Mucosa of rectum (tissue), 2 donors: ENCODE results near the gene SEMA3G.

Source experiments
- H3K27ac ChIP-seq, 2 donors: one replicate each; pipeline ENCODE4 v1.7.0; 2013; ENCODE audit warnings: inconsistent platforms in 2 of 2, low read depth in 2 of 2, low read length in 2 of 2
- H3K27me3 ChIP-seq, 2 donors: one replicate each; pipeline ENCODE4 v1.7.0; 2013; ENCODE audit warnings: low read length in 2 of 2; ENCODE audit not compliant: control insufficient read depth in 2 of 2, insufficient read depth in 2 of 2
- H3K36me3 ChIP-seq, 2 donors: one replicate each; pipeline ENCODE4 v1.7.0; 2013; ENCODE audit warnings: low read length in 2 of 2; ENCODE audit not compliant: control insufficient read depth in 2 of 2, insufficient read depth in 2 of 2
- H3K4me1 ChIP-seq, 2 donors: one replicate each; pipeline ENCODE4 v1.7.0; 2013; ENCODE audit warnings: low read length in 2 of 2, mild to moderate bottlenecking in 1 of 2; ENCODE audit not compliant: control insufficient read depth in 2 of 2, insufficient read depth in 2 of 2
- H3K4me3 ChIP-seq, 2 donors: one replicate each; pipeline ENCODE4 v1.7.0; 2013; ENCODE audit warnings: low read length in 2 of 2
- H3K9ac ChIP-seq, 2 donors: one replicate each; pipeline ENCODE4 v1.7.0; 2013; ENCODE audit warnings: low read length in 2 of 2, low read depth in 1 of 2, mild to moderate bottlenecking in 1 of 2
- H3K9me3 ChIP-seq, 2 donors: one replicate each; pipeline ENCODE4 v1.7.0; 2013; ENCODE audit warnings: low read length in 2 of 2; ENCODE audit not compliant: control insufficient read depth in 2 of 2
- donor health status: healthy.
- donor health status: Normal muscosa, but diverticular disease.

The SEMA3G gene

DNA sequence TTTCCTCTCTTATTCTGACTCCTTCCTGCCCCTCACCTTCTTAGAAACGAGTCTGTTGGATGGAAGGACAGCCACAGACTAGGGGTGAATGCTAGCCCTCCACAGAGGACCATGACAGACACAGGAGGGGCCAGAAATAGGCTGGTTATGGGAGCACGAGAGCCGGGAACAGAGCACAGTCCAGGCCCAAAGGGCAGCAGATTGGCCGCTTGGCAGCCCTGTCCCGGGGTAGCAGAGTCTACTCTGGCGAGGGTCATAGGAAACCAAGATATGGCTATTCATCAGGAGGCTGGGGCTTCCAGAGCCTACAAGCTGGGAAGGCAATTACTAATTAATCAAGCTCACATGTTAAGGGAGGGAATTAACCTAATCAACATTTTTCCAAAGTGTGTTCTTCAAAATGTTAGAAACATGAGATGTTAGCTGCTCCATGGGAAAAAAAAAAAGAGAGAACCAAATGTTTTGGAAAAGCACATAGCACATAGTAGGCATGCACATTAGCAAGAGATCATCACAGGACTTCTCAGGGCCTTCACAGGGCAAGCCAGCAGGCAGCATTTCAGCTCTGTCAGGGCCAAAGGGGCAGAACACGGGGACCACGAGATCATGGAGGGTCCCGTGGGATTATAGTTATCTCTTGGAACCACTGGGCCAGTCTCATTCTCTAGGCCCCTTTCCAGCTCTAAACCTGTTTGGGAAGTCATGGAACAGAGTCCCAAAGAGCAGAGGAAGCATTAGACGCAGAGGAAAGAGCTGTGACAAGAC, 13.3 kb downstream of the SEMA3G start:
- Histone ChIP-seq H3K36me3 (no peaks in the 10 kb centered on the region), H3K9me3 (no peaks in the 10 kb centered on the region), H3K4me1 (peaks cover 5 to 8% of the 10 kb centered on the region in 2 donors), H3K9ac (no peak overlapping the region), H3K4me3 (no peak overlapping the region), H3K27ac (no peak overlapping the region), H3K27me3 (no peaks in the 10 kb centered on the region)

DNA sequence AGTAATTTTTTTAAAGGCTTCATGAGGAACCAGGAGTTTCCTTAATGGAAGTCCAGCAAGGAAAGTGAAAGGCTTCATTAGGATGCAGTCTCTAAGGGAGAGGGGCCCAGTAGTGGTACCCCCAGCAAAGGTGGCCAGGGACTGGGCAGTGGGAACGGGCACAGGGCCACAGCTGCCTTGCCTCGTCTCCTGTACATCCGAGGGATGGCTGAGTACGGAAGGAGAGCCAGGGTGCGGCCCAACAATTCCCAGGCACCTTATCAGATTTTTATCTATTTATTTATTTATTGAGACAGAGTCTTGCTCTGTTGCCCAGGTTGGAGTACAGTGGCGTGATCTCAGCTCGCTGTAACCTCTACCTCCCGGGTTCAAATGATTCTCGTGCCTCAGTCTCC, 14.5 kb downstream of the SEMA3G start:
- H3K36me3 ChIP-seq = no peaks in the 10 kb centered on the region
- H3K4me1 ChIP-seq = peaks cover 5 to 8% of the 10 kb centered on the region in 2 donors
- no peaks in the 10 kb centered on the region for H3K27me3 ChIP-seq
- H3K9me3 ChIP-seq = no peaks in the 10 kb centered on the region
- no peak overlapping the region for H3K9ac ChIP-seq
- no peak overlapping the region for H3K4me3 ChIP-seq
- H3K27ac ChIP-seq = no peak overlapping the region

GRCh38 chr3:52429779-52430415, 15.0 kb downstream of the SEMA3G start:
- Histone ChIP-seq H3K4me3 (no peak overlapping the region), H3K9me3 (no peaks in the 10 kb centered on the region), H3K27ac (no peak overlapping the region)

DNA sequence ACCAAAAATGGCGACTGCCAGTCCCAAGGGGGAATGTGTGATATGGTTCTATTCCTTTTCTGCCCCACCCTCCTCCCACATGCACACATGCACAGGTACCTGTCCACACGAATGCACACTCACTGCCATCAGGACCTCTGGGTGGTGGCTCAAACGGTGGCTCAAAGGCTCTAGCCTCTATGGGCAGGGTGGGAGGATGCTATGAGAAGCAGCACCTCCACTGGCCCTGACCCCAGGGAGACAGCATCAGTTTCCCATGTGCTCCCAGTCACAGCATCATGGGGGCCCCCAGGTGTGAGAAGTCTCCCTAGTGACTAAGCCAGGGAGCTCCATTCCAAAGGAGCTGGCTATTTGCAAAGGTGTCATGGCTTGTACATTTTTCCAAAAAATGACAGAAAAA, 15.9 kb downstream of the SEMA3G start:
- Histone ChIP-seq H3K4me1 (peaks cover 5 to 8% of the 10 kb centered on the region in 2 donors), H3K9ac (no peak overlapping the region), H3K4me3 (no peak overlapping the region), H3K27me3 (no peaks in the 10 kb centered on the region), H3K27ac (no peak overlapping the region), H3K36me3 (no peaks in the 10 kb centered on the region), H3K9me3 (no peaks in the 10 kb centered on the region)

More at GRCh38 chr3:52429779-52430415, 15.0 kb downstream of the SEMA3G start:
- H3K4me1 ChIP-seq = peaks cover 5 to 8% of the 10 kb centered on the region in 2 donors
- no peaks in the 10 kb centered on the region for H3K36me3 ChIP-seq
- H3K9ac ChIP-seq = no peak overlapping the region
- H3K27me3 ChIP-seq = no peaks in the 10 kb centered on the region

GRCh38 chr3:52428151-52429005, 16.5 kb downstream of the SEMA3G start:
- Histone ChIP-seq H3K4me1 (peaks cover under 1 to 3% of the 10 kb centered on the region in 2 donors), H3K9ac (no peak overlapping the region), H3K4me3 (no peak overlapping the region), H3K27me3 (no peaks in the 10 kb centered on the region), H3K9me3 (no peaks in the 10 kb centered on the region), H3K27ac (no peak overlapping the region), H3K36me3 (no peaks in the 10 kb centered on the region)

GRCh38 chr3:52423173-52423572, 21.7 kb downstream of the SEMA3G start:
- Histone ChIP-seq H3K36me3 (peaks cover 0 to 5% of the 10 kb centered on the region in 2 donors), H3K27ac (no peak overlapping the region), H3K4me1 (no peaks in the 10 kb centered on the region), H3K27me3 (no peaks in the 10 kb centered on the region), H3K4me3 (no peak overlapping the region), H3K9ac (no peak overlapping the region), H3K9me3 (no peaks in the 10 kb centered on the region)

- Histone ChIP-seq H3K36me3 (peaks cover 0 to 5% of the 10 kb centered on the region in 2 donors), H3K4me1 (no peaks in the 10 kb centered on the region), H3K27me3 (no peaks in the 10 kb centered on the region), H3K4me3 (no peak overlapping the region), H3K27ac (no peak overlapping the region), H3K9me3 (no peaks in the 10 kb centered on the region), H3K9ac (no peak overlapping the region)
These were observed 22.2 kb downstream of the SEMA3G start for GRCh38 chr3:52422669-52423068.

DNA sequence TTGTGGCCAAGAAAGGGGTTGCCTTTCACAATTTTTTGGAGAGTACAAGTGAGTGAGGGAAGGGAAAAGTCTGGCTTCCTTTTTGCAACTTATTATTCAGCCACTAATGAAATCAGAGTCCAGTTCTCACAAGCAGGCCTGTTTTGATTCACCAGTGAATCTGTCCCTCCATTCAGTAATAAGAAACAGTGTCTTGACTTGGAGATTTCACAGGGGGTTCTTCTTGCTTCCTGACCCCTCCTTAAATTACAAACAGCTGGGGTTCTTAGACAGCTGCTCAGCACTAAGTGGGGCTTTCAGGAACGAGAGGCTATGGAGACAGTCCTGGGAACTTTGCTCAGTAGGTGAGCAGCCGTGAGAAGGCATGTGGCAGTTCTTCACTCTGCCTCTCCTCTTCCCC, 24.5 kb downstream of the SEMA3G start:
- Histone ChIP-seq H3K9ac (no peak overlapping the region), H3K27ac (no peak overlapping the region), H3K4me3 (no peak overlapping the region), H3K4me1 (no peaks in the 10 kb centered on the region), H3K27me3 (no peaks in the 10 kb centered on the region), H3K36me3 (peaks cover 0 to 5% of the 10 kb centered on the region in 2 donors), H3K9me3 (no peaks in the 10 kb centered on the region)

- no peak overlapping the region for H3K27ac ChIP-seq
- H3K27me3 ChIP-seq = no peaks in the 10 kb centered on the region
These were observed 29.1 kb downstream of the SEMA3G start for GRCh38 chr3:52415800-52416199.

DNA sequence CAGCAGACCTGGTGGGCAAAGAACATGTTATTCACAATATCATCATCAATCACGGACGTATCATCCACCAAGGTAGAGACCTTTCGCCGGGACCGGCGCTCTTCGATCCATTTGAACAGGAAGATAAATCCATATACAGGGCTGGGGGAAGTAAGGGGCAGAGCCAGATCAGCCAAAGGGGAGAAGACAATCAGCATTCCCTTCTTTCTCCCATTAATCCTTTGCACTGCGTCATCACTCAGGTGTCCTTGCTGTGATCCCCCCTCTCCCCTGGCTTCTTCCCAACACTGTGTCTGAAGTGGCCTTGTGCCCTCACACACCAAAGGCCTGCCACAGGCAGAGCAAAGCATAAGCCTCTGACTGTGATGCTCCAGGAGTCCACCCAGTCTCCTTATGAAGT, 36.4 kb downstream of the SEMA3G start:
- Histone ChIP-seq H3K4me1 (peaks cover 46 to 49% of the 10 kb centered on the region in 2 donors), H3K36me3 (peaks cover 29 to 44% of the 10 kb centered on the region in 2 donors), H3K9me3 (no peaks in the 10 kb centered on the region), H3K9ac (peak overlapping the region in 1 of 2 donors; percentile 38), H3K27ac (no peak overlapping the region), H3K4me3 (peak overlapping the region in 1 of 2 donors; percentile 78), H3K27me3 (no peaks in the 10 kb centered on the region)

More at GRCh38 chr3:52415800-52416199, 29.1 kb downstream of the SEMA3G start:
- H3K9me3 ChIP-seq = no peaks in the 10 kb centered on the region
- no peak overlapping the region for H3K4me3 ChIP-seq
- H3K4me1 ChIP-seq = peaks cover 17 to 21% of the 10 kb centered on the region in 2 donors
- no peaks in the 10 kb centered on the region for H3K36me3 ChIP-seq
- no peak overlapping the region for H3K9ac ChIP-seq
